ENCODE measurements around the gene MFNG. TPM values are rescaled to one million over a fixed set of nuclear protein-coding genes. Genes with fewer than 3 reads are reported as not detected.
A peak's percentile ranks its signal among the peaks of the same experiment; 100 is the strongest.

Gene MFNG
- total RNA-seq, 2 donors from 2014 or later, result 14.1 to 17.4 TPM

- ATAC-seq (no peak), DNase-seq (no peak)
- intact Hi-C loops (cut with DNase I), result no loop called here
Observed at GRCh38 chr22:37432708-37433054, 53.5 kb downstream of the MFNG start.

GRCh38 chr22:37431801-37432707, 54.1 kb downstream of the MFNG start:
- DNase-seq (no peak), ATAC-seq (no peak)
- intact Hi-C loops (cut with DNase I), result no loop called here

- ATAC-seq (no peak), DNase-seq (no peak)
- intact Hi-C loops (cut with DNase I), result no loop called here
Observed at GRCh38 chr22:37431366-37431765, 54.8 kb downstream of the MFNG start.

GRCh38 chr22:37430941-37431340, 55.2 kb downstream of the MFNG start:
- intact Hi-C loops (cut with DNase I), result no loop called here
- ATAC-seq, result no peak

GRCh38 chr22:37428649-37429586, 57.3 kb downstream of the MFNG start:
- ATAC-seq (peak in 1 of 2 donors; percentile 33), DNase-seq (peak; percentile 53)
- intact Hi-C loops (cut with DNase I), result loop anchor here (1.0 to 5.0 kb wide), 2 partner anchors 112 kb away; no protein-coding TSS in a partner anchor

More at GRCh38 chr22:37430941-37431340, 55.2 kb downstream of the MFNG start:
- DNase-seq, result no peak

- intact Hi-C loops (cut with DNase I), result loop anchor here in 1 of 2 donors (5.0 kb wide), 1 partner anchor 111 kb away; no protein-coding TSS in a partner anchor
- no peak for ATAC-seq
- no peak for DNase-seq
Observed at GRCh38 chr22:37427711-37428635, 58.2 kb downstream of the MFNG start.

- intact Hi-C loops (cut with DNase I), result loop anchor here in 1 of 2 donors (5.0 kb wide), 1 partner anchor 110 kb away; no protein-coding TSS in a partner anchor
- DNase-seq (peak; percentile 46), ATAC-seq (peak; percentile 29 to 38)
Observed at GRCh38 chr22:37427135-37427710, 59.0 kb downstream of the MFNG start, which contains the start of gene ELFN2. Gene ELFN2 (minus strand): TSS chr22:37427479. CDS start chr22:37375534, 51,945 bp downstream.

- no peak for ATAC-seq
- intact Hi-C loops (cut with DNase I), result loop anchor here in 1 of 2 donors (5.0 kb wide), 1 partner anchor 109 kb away; no protein-coding TSS in a partner anchor
- DNase-seq, result no peak
Observed at GRCh38 chr22:37426706-37427134, 59.5 kb downstream of the MFNG start.

GRCh38 chr22:37425800-37426705, 60.1 kb downstream of the MFNG start:
- intact Hi-C loops (cut with DNase I), result loop anchor here in 1 of 2 donors (5.0 kb wide), 1 partner anchor 109 kb away; no protein-coding TSS in a partner anchor
- ATAC-seq, result no peak
- DNase-seq, result no peak

- intact Hi-C loops (cut with DNase I), result loop anchor here in 1 of 2 donors (5.0 kb wide), 1 partner anchor 108 kb away; no protein-coding TSS in a partner anchor
- no peak for DNase-seq
- ATAC-seq, result no peak
Observed at GRCh38 chr22:37425369-37425768, 60.8 kb downstream of the MFNG start.

- DNase-seq (no peak), ATAC-seq (no peak)
- intact Hi-C loops (cut with DNase I), result no loop called here
Observed at GRCh38 chr22:37423283-37423682, 62.9 kb downstream of the MFNG start.

GRCh38 chr22:37421468-37421877, 64.7 kb downstream of the MFNG start:
- no peak for DNase-seq
- intact Hi-C loops (cut with DNase I), result no loop called here
- ATAC-seq, result no peak

GRCh38 chr22:37420686-37421467, 65.3 kb downstream of the MFNG start:
- ATAC-seq (no peak), DNase-seq (no peak)
- intact Hi-C loops (cut with DNase I), result no loop called here

GRCh38 chr22:37419969-37420685, 66.1 kb downstream of the MFNG start:
- ATAC-seq (no peak), DNase-seq (no peak)
- intact Hi-C loops (cut with DNase I), result no loop called here

GRCh38 chr22:37419370-37419968, 66.7 kb downstream of the MFNG start:
- no peak for ATAC-seq

More at GRCh38 chr22:37419370-37419968, 66.7 kb downstream of the MFNG start:
- no peak for DNase-seq
- intact Hi-C loops (cut with DNase I), result no loop called here

Measured in left cardiac atrium (tissue), 4 donors.